WI38 (cell line): ENCODE data around the gene KMT5B.

ENCODE experiments used
- H3K4me3 ChIP-seq: 2 replicates; pipeline ENCODE4 v1.5.1; 2011; ENCODE audit warnings: low read depth, mild to moderate bottlenecking, control low read depth, low read length
- CTCF ChIP-seq: IDR thresholded peaks from 2 replicates; pipeline ENCODE4 v1.5.1; 2012; ENCODE audit warnings: low read depth, mild to moderate bottlenecking, control low read depth, low read length

KMT5B gene

DNA sequence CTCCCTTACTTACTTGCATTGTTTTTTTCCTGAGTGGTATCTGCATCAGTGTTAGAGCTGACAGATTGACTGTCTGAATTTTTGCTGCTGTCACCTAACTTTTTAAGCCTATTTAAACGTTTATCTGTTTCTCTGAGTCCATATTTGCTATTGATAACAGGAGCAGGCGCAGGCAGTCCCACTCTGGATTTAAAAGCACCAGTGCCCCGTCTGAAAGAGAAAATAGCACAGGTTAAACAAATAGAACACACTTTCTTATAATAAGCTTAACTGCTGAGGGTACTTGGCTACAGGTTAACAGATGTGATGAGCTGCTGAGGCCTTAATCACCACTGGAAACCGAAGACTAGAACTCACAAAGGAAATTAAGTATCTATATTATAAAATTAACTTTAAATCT lies 46.1 kb downstream of the KMT5B start:
- TF ChIP-seq CTCF, result no peak
- no peak overlapping the region for H3K4me3 ChIP-seq

DNA sequence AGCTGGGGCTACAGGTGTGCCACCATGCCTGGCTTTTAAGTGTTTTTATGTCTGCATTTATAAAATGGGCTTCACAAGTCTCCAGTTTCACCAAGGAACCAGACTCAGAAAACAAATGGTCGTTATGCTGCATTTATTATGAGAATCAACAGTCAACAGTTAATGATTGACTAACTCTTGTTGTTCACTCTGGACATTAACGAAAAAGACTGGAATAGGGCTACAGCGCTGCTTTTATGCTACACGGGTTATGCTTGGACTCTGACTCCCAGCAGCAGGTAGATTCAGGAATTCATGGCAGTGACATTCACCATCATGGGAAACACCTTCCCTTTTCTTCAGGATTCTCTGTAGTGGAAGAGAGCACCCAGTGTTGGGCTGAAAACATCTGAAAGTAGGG lies 47.5 kb downstream of the KMT5B start:
- H3K4me3 ChIP-seq, result no peak overlapping the region
- no peak for TF ChIP-seq CTCF

DNA sequence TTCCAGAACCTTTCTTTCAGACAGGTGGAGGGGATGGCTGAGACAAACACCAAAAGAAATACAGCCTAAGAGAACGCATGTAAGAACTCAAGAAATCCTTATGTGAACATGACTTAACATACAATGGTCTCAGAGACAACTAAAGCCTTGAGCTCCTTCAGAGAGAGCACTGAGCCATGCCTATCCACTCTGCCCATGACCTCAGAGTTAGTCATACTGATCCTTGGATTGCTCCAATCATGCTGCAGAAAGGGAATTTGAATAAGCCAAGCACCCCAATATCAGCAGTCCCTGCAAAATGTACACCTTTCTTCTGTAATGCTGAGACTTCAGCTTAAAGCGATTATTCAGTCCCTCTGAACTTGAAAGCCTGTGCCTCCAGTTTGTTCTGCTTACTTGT lies 48.7 kb downstream of the KMT5B start:
- H3K4me3 ChIP-seq, result no peak overlapping the region
- TF ChIP-seq CTCF, result no peak

DNA sequence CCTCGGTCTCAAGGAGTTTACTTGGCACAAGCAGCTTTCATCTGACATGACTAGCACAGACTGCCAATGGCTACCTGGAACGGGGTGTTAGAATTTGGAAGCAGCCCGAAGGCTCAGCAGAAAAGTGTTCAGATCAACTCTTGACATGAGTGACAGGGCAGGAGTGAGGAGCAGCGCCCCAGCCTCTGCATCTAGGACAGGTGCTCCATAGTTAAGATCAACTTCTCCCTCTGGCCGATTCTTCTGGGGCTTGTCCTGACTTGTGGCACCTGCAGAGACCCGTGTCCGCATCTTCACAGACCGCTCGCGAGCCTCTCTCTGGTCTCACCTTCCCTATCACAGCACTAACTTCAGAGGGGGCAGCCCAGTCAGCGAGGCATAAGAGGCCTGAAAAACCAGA lies 49.4 kb downstream of the KMT5B start:
- H3K4me3 ChIP-seq, result no peak overlapping the region
- TF ChIP-seq CTCF, result no peak

DNA sequence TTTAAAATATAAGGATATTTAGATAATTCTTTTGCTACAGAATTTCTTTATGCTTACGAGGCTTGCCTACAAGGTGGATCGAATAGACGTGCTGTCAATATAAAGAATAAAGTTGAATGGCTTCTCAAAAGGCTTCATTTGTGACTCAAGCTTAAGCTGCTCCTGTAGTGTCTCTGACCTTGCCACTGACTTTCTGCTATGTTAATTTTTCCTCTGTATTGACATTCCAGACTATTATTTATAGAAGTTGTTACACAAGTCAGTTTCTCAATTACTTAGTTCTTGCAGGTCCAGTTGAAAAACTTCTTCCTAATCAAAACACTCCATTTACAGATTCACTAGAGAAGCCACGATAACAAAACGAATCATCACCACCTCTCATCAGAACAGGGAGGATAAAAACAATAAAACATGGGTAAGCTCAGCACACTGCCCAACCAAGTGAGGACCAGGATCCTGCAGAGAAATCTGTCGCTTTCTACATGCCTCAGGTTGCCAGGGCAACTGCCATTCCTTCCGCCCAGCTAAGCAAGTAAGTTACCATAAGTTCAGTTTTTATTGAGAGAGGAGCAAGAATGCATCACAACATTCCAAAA lies 52.9 kb downstream of the KMT5B start:
- TF ChIP-seq CTCF, result no peak
- no peak overlapping the region for H3K4me3 ChIP-seq

GRCh38 chr11:68159665-68160064 lies 53.4 kb downstream of the KMT5B start:
- no peak overlapping the region for H3K4me3 ChIP-seq
- TF ChIP-seq CTCF, result no peak

GRCh38 chr11:68159161-68159560 lies 53.9 kb downstream of the KMT5B start:
- TF ChIP-seq CTCF, result no peak
- no peak overlapping the region for H3K4me3 ChIP-seq
